Vagina (tissue), 2 donors: ENCODE results near the gene SNRPB2. TPM values are rescaled to one million over a fixed set of nuclear protein-coding genes. Genes with fewer than 3 reads are reported as not detected.

Source experiments
- DNase-seq, 2 donors: peaks; one replicate each; pipeline ENCODE4 v3.0.0-alpha.2; 2017; ENCODE audit errors: extremely low spot score in 2 of 2
- H3K27ac ChIP-seq: fragments of 200-600 bp; sonication (generic); one replicate; pipeline ENCODE4 v1.5.1; 2019
- H3K27me3 ChIP-seq: fragments of 200-600 bp; sonication (generic); one replicate; pipeline ENCODE4 v1.5.1; 2019
- H3K36me3 ChIP-seq, 2 donors: fragments of 200-600 bp; sonication (generic); one replicate each; pipeline ENCODE4 v1.5.1; 2017 to 2019
- H3K4me1 ChIP-seq: fragments of 200-600 bp; sonication (generic); one replicate; pipeline ENCODE4 v1.5.1; 2019
- H3K4me3 ChIP-seq, 2 donors: fragments of 200-600 bp; sonication (generic); 1 replicate in 1 of 2; 2 replicates in 1 of 2; pipeline ENCODE4 v1.5.1; 2016 to 2019
- H3K9me3 ChIP-seq: fragments of 200-600 bp; sonication (generic); one replicate; pipeline ENCODE4 v1.5.1; 2019
- CTCF ChIP-seq, 3 experiments: fragments of 450-650 bp in 2 of 3; fragments of 200-600 bp in 1 of 3; sonication (generic) in 1 of 3; IDR thresholded peaks; one replicate each; pipeline ENCODE4 v1.5.1; 2017 to 2019; ENCODE audit warnings: antibody characterized with exemption in 3 of 3, mild to moderate bottlenecking in 2 of 3, moderate library complexity in 2 of 3
- POLR2A ChIP-seq, 2 donors: fragments of 450-650 bp; IDR thresholded peaks; one replicate each; pipeline ENCODE4 v1.6.1; 2017; ENCODE audit warnings: antibody characterized with exemption in 2 of 2, mild to moderate bottlenecking in 2 of 2, moderate library complexity in 2 of 2
- POLR2AphosphoS5 ChIP-seq, 2 donors: sonication (generic); formaldehyde crosslinking; IDR thresholded peaks; one replicate each; pipeline ENCODE4 v1.9.0; 2017; ENCODE audit warnings: antibody characterized with exemption in 2 of 2, mild to moderate bottlenecking in 2 of 2, low read depth in 1 of 2; ENCODE audit not compliant: insufficient read depth in 1 of 2
- intact Hi-C: fragments of 100-400 bp; cut with DNase I; formaldehyde crosslinking; loops from one replicate; pipeline ENCODE4 v1.15.1; 2023
- total RNA-seq: library from RNA; depleted of rRNA; stranded (reverse); fragments of >200 nt; gene quantifications from one replicate; pipeline ENCODE4 v1.2.3, GENCODE V29; 2016

SNRPB2 gene
- total RNA-seq, 1 donor from 2014 or later, result 17.2 TPM

- peak in 1 of 2 donors; percentile 42 for DNase-seq
- H3K9me3 ChIP-seq, result no peaks in the 10 kb centered on the region
- no peaks in the 10 kb centered on the region for H3K36me3 ChIP-seq
- no peaks in the 10 kb centered on the region for H3K4me1 ChIP-seq
- intact Hi-C loops, result no loop called here
- no peak overlapping the region for H3K27ac ChIP-seq
- H3K27me3 ChIP-seq, result no peaks in the 10 kb centered on the region
- H3K4me3 ChIP-seq, result no peak overlapping the region
- TF ChIP-seq POLR2A (IDR thresholded peaks at IDR 0.05) (no peak), CTCF (IDR thresholded peaks at IDR 0.05) (no peak), POLR2AphosphoS5 (IDR thresholded peaks at IDR 0.05; ENCODE audit: insufficient read depth in 1 of 2, low read depth in 1 of 2) (no peak)
Measured at GRCh38 chr20:16710781-16711180, 19.0 kb upstream of the SNRPB2 start.

- intact Hi-C loops, result no loop called here
- Histone ChIP-seq H3K36me3 (no peaks in the 10 kb centered on the region), H3K4me3 (no peak overlapping the region), H3K27ac (no peak overlapping the region), H3K27me3 (no peaks in the 10 kb centered on the region), H3K9me3 (no peaks in the 10 kb centered on the region), H3K4me1 (no peaks in the 10 kb centered on the region)
- DNase-seq, result peak in 1 of 2 donors; percentile 1
- TF ChIP-seq POLR2A (IDR thresholded peaks at IDR 0.05), result no peak
- no peak for TF ChIP-seq POLR2AphosphoS5 (IDR thresholded peaks at IDR 0.05; ENCODE audit: insufficient read depth in 1 of 2, low read depth in 1 of 2)
- TF ChIP-seq CTCF (IDR thresholded peaks at IDR 0.05), result no peak
Measured at GRCh38 chr20:16711661-16712258, 18.1 kb upstream of the SNRPB2 start.

- H3K36me3 ChIP-seq, result no peaks in the 10 kb centered on the region
- no peaks in the 10 kb centered on the region for H3K27me3 ChIP-seq
- peak in 1 of 2 donors; percentile 16 for DNase-seq
- no peak overlapping the region for H3K27ac ChIP-seq
- TF ChIP-seq POLR2A (IDR thresholded peaks at IDR 0.05) (no peak), CTCF (IDR thresholded peaks at IDR 0.05) (no peak), POLR2AphosphoS5 (IDR thresholded peaks at IDR 0.05; ENCODE audit: insufficient read depth in 1 of 2, low read depth in 1 of 2) (no peak)
- no peak overlapping the region for H3K4me3 ChIP-seq
- no peaks in the 10 kb centered on the region for H3K9me3 ChIP-seq
- intact Hi-C loops, result no loop called here
- H3K4me1 ChIP-seq, result no peaks in the 10 kb centered on the region
Measured at GRCh38 chr20:16712511-16712947, 17.3 kb upstream of the SNRPB2 start.

GRCh38 chr20:16713066-16713465 lies 16.8 kb upstream of the SNRPB2 start:
- Histone ChIP-seq H3K4me1 (no peaks in the 10 kb centered on the region), H3K27ac (no peak overlapping the region), H3K27me3 (no peaks in the 10 kb centered on the region), H3K4me3 (no peak overlapping the region), H3K9me3 (no peaks in the 10 kb centered on the region), H3K36me3 (no peaks in the 10 kb centered on the region)
- peak in 1 of 2 donors; percentile 22 for DNase-seq
- TF ChIP-seq POLR2AphosphoS5 (IDR thresholded peaks at IDR 0.05; ENCODE audit: insufficient read depth in 1 of 2, low read depth in 1 of 2), result no peak
- no peak for TF ChIP-seq POLR2A (IDR thresholded peaks at IDR 0.05)
- no peak for TF ChIP-seq CTCF (IDR thresholded peaks at IDR 0.05)
- intact Hi-C loops, result no loop called here

GRCh38 chr20:16714242-16714641 lies 15.6 kb upstream of the SNRPB2 start:
- intact Hi-C loops, result no loop called here
- H3K27ac ChIP-seq, result no peak overlapping the region
- H3K4me1 ChIP-seq, result no peaks in the 10 kb centered on the region
- peak in 1 of 2 donors; percentile 20 for DNase-seq
- H3K4me3 ChIP-seq, result no peak overlapping the region
- TF ChIP-seq CTCF (IDR thresholded peaks at IDR 0.05) (no peak), POLR2AphosphoS5 (IDR thresholded peaks at IDR 0.05; ENCODE audit: insufficient read depth in 1 of 2, low read depth in 1 of 2) (no peak), POLR2A (IDR thresholded peaks at IDR 0.05) (no peak)
- no peaks in the 10 kb centered on the region for H3K36me3 ChIP-seq
- no peaks in the 10 kb centered on the region for H3K9me3 ChIP-seq
- no peaks in the 10 kb centered on the region for H3K27me3 ChIP-seq
